ENCODE data around the gene RFWD3. TPM values are rescaled to one million over a fixed set of nuclear protein-coding genes. Genes with fewer than 3 reads are reported as not detected.

RFWD3 gene
- total RNA-seq, 4 donors from 2014 or later = 13.5 to 32.8 (median 21.0) TPM

GRCh38 chr16:74592847-74593246 lies 73.8 kb downstream of the RFWD3 start:
- H3K27ac ChIP-seq = no peak overlapping the region
- peaks cover 0 to 18% (median 0%) of the 10 kb centered on the region in 3 donors for H3K36me3 ChIP-seq
- no peaks in the 10 kb centered on the region for H3K9me3 ChIP-seq
- 83 to 85% methylated on average over 3 of the region's 3 CpGs for WGBS, 2 donors
- TF ChIP-seq, protein P1, sequence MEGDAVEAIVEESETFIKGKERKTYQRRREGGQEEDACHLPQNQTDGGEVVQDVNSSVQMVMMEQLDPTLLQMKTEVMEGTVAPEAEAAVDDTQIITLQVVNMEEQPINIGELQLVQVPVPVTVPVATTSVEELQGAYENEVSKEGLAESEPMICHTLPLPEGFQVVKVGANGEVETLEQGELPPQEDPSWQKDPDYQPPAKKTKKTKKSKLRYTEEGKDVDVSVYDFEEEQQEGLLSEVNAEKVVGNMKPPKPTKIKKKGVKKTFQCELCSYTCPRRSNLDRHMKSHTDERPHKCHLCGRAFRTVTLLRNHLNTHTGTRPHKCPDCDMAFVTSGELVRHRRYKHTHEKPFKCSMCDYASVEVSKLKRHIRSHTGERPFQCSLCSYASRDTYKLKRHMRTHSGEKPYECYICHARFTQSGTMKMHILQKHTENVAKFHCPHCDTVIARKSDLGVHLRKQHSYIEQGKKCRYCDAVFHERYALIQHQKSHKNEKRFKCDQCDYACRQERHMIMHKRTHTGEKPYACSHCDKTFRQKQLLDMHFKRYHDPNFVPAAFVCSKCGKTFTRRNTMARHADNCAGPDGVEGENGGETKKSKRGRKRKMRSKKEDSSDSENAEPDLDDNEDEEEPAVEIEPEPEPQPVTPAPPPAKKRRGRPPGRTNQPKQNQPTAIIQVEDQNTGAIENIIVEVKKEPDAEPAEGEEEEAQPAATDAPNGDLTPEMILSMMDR (IDR thresholded peaks at IDR 0.05) = no peak
- TF ChIP-seq POLR2A (IDR thresholded peaks at IDR 0.05) (no peak), EP300 (IDR thresholded peaks at IDR 0.05) (no peak)
- H3K4me3 ChIP-seq = no peak overlapping the region
- DNase-seq (ENCODE audit: low spot score in 2 of 2) = no peak
- peaks cover 0 to 33% (median 6%) of the 10 kb centered on the region in 4 donors for H3K4me1 ChIP-seq
- H3K27me3 ChIP-seq = no peaks in the 10 kb centered on the region

- Histone ChIP-seq H3K4me3 (no peak overlapping the region), H3K27ac (no peak overlapping the region), H3K27me3 (no peaks in the 10 kb centered on the region), H3K36me3 (peaks cover 0 to 13% (median 0%) of the 10 kb centered on the region in 3 donors), H3K4me1 (peaks cover 0 to 33% (median 6%) of the 10 kb centered on the region in 4 donors), H3K9me3 (no peaks in the 10 kb centered on the region)
- DNase-seq (ENCODE audit: low spot score in 2 of 2) = no peak
- WGBS, 2 donors = 71 to 79% methylated on average over 9 of the region's 9 CpGs
- TF ChIP-seq, protein P1 (IDR thresholded peaks at IDR 0.05) = no peak
- TF ChIP-seq POLR2A (IDR thresholded peaks at IDR 0.05) (no peak), EP300 (IDR thresholded peaks at IDR 0.05) (no peak)
Observed at GRCh38 chr16:74591876-74592650, 74.6 kb downstream of the RFWD3 start.

DNA sequence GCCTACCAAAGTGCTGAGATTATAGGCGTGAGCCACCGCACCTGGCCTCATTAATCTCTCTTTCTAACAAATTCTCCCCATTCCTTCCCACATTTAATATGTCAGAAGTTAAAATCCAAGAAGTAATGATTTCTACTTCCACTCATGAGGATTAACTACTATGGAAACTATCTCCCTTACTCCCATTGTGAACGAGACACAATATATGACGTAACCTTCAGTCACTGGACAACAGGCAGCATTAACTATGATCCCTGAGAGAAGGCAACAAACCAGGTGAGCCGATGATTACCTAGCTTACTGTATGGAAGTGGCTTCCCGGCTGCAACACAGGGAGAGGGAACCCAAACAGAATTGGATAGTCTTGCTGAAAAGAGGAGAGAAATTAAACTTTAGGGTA lies 79.7 kb downstream of the RFWD3 start:
- no peaks in the 10 kb centered on the region for H3K9me3 ChIP-seq
- H3K4me3 ChIP-seq = no peak overlapping the region
- H3K27me3 ChIP-seq = no peaks in the 10 kb centered on the region
- WGBS, 2 donors = 82 to 89% methylated on average over 6 of the region's 6 CpGs
- no peak for DNase-seq (ENCODE audit: low spot score in 2 of 2)
- H3K4me1 ChIP-seq = peaks cover 0 to 29% (median 0%) of the 10 kb centered on the region in 4 donors
- no peaks in the 10 kb centered on the region for H3K36me3 ChIP-seq
- H3K27ac ChIP-seq = no peak overlapping the region
- TF ChIP-seq EP300 (IDR thresholded peaks at IDR 0.05) (no peak), POLR2A (IDR thresholded peaks at IDR 0.05) (no peak)
- TF ChIP-seq, protein P1 (IDR thresholded peaks at IDR 0.05) = no peak

GRCh38 chr16:74585846-74586443 lies 80.7 kb downstream of the RFWD3 start:
- Histone ChIP-seq H3K36me3 (no peaks in the 10 kb centered on the region), H3K27ac (no peak overlapping the region), H3K27me3 (no peaks in the 10 kb centered on the region), H3K4me3 (no peak overlapping the region), H3K9me3 (no peaks in the 10 kb centered on the region), H3K4me1 (peaks cover 0 to 26% (median 0%) of the 10 kb centered on the region in 4 donors)
- WGBS, 2 donors = 87 to 91% methylated on average over 6 of the region's 6 CpGs
- no peak for TF ChIP-seq EP300 (IDR thresholded peaks at IDR 0.05)
- TF ChIP-seq, protein P1 (IDR thresholded peaks at IDR 0.05) = no peak
- TF ChIP-seq POLR2A (IDR thresholded peaks at IDR 0.05) = no peak
- DNase-seq (ENCODE audit: low spot score in 2 of 2) = no peak
